ENCODE results near the gene IL5.

DNA sequence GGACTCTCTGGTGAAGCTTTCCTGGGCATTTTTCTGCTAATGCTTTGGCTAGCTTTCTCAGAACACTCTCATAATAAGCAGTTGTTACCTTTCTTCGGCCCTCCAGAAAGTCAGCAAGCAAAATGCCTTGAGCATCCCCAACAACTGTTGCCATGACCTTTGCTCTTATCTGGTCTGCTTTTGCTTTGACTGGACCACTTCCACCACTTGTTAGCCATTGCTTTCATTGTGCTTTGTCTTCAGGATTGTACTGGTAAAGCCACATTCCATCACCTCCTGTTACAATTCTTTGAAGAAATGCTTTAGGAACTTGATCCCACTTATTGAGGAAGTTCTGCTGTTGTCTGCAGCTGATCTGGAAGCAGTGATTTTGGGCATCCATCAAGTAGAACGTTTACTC lies 49.2 kb upstream of the IL5 start:
- no peak for TF ChIP-seq EP300 (IDR thresholded peaks at IDR 0.05)
- TF ChIP-seq, protein P1, sequence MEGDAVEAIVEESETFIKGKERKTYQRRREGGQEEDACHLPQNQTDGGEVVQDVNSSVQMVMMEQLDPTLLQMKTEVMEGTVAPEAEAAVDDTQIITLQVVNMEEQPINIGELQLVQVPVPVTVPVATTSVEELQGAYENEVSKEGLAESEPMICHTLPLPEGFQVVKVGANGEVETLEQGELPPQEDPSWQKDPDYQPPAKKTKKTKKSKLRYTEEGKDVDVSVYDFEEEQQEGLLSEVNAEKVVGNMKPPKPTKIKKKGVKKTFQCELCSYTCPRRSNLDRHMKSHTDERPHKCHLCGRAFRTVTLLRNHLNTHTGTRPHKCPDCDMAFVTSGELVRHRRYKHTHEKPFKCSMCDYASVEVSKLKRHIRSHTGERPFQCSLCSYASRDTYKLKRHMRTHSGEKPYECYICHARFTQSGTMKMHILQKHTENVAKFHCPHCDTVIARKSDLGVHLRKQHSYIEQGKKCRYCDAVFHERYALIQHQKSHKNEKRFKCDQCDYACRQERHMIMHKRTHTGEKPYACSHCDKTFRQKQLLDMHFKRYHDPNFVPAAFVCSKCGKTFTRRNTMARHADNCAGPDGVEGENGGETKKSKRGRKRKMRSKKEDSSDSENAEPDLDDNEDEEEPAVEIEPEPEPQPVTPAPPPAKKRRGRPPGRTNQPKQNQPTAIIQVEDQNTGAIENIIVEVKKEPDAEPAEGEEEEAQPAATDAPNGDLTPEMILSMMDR (IDR thresholded peaks at IDR 0.05) = no peak

Data from gastroesophageal sphincter (tissue), 3 donors.